Keratinocyte (primary cell): Measurements from ENCODE around the gene ZNFX1. TPM values are rescaled to one million over a fixed set of nuclear protein-coding genes. Genes with fewer than 3 reads are reported as not detected.

Experiments
- DNase-seq: peaks from one replicate; pipeline ENCODE4 v3.0.0-alpha.2; 2011; ENCODE audit warnings: low read depth, missing footprints, low spot score
- FAIRE-seq: peaks from 2 replicates; lab custom pipeline; 2011; peaks lifted over from hg19 to GRCh38; lab: Jason Lieb, UNC
- H2AFZ ChIP-seq: 2 replicates; pipeline ENCODE4 v1.6.0; 2012; ENCODE audit warnings: low read length, control low read depth, inconsistent platforms; ENCODE audit not compliant: control insufficient read depth
- H3K27ac ChIP-seq: 2 replicates; pipeline ENCODE4 v1.5.1; 2011; ENCODE audit warnings: low read length; ENCODE audit not compliant: control insufficient read depth, insufficient read depth
- H3K27me3 ChIP-seq: 3 replicates; pipeline ENCODE4 v1.6.0; 2011; ENCODE audit warnings: low read length; ENCODE audit not compliant: control insufficient read depth, insufficient read depth; ENCODE audit errors: extremely low read depth
- H3K36me3 ChIP-seq, 2 experiments: 2 replicates in 1 of 2; 3 replicates in 1 of 2; pipeline ENCODE4 v1.5.1; 2011; ENCODE audit warnings: low read length in 2 of 2, mild to moderate bottlenecking in 1 of 2; ENCODE audit not compliant: control insufficient read depth in 2 of 2, insufficient read depth in 2 of 2; ENCODE audit errors: extremely low read depth in 1 of 2
- H3K4me1 ChIP-seq: 3 replicates; pipeline ENCODE4 v1.5.1; 2011; ENCODE audit warnings: low read length; ENCODE audit not compliant: control insufficient read depth, insufficient read depth; ENCODE audit errors: extremely low read depth
- H3K4me2 ChIP-seq: 3 replicates; pipeline ENCODE4 v1.6.0; 2011; ENCODE audit warnings: low read depth, low read length; ENCODE audit not compliant: control insufficient read depth, insufficient read depth; ENCODE audit errors: extremely low read depth
- H3K4me3 ChIP-seq, 3 experiments: fragments of 200-600 bp in 1 of 3; sonication (generic) in 1 of 3; 2 replicates in 2 of 3; 3 replicates in 1 of 3; pipeline ENCODE4 v1.5.1; 2011 to 2016; ENCODE audit warnings: low read length in 3 of 3, mild to moderate bottlenecking in 3 of 3, control low read depth in 2 of 3, inconsistent platforms in 1 of 3, low read depth in 1 of 3, mixed read lengths in 1 of 3, mixed run types in 1 of 3, moderate library complexity in 1 of 3; ENCODE audit not compliant: control insufficient read depth in 2 of 3, insufficient read depth in 2 of 3; ENCODE audit errors: extremely low read depth in 1 of 3
- H3K79me2 ChIP-seq: 2 replicates; pipeline ENCODE4 v1.6.0; 2012; ENCODE audit warnings: low read length; ENCODE audit not compliant: control insufficient read depth, insufficient read depth
- H3K9ac ChIP-seq: 3 replicates; pipeline ENCODE4 v1.6.0; 2011; ENCODE audit warnings: low read length; ENCODE audit not compliant: control insufficient read depth, insufficient read depth; ENCODE audit errors: extremely low read depth
- H3K9me1 ChIP-seq: 3 replicates; pipeline ENCODE4 v1.6.0; 2011; ENCODE audit warnings: low read length; ENCODE audit not compliant: control insufficient read depth, insufficient read depth; ENCODE audit errors: extremely low read depth
- H3K9me3 ChIP-seq: 2 replicates; pipeline ENCODE4 v1.5.1; 2012; ENCODE audit warnings: low read depth, low read length; ENCODE audit not compliant: control insufficient read depth
- H4K20me1 ChIP-seq: 3 replicates; pipeline ENCODE4 v1.6.0; 2011; ENCODE audit warnings: low read length; ENCODE audit not compliant: control insufficient read depth, insufficient read depth; ENCODE audit errors: extremely low read depth
- EZH2 ChIP-seq: IDR thresholded peaks from one replicate; pipeline ENCODE4 v1.6.1; 2012; ENCODE audit warnings: inconsistent platforms, mild to moderate bottlenecking, low read length, moderate library complexity
- dilution Hi-C: fragments of 300-500 bp; cut with MboI; formaldehyde crosslinking; loops from one replicate; pipeline ENCODE4 v1.7.0; 2020; ENCODE audit warnings: low sequenced_read_pairs; ENCODE audit not compliant: extremely low pct_ligation_motif_present
- polyA plus RNA-seq, 5 experiments: library from polyadenylated mRNA; depleted of rRNA in 3 of 5; stranded (reverse) in 3 of 5; stranded (forward) in 1 of 5; unstranded in 1 of 5; fragments of >200 nt; gene quantifications; 1 replicate in 1 of 5; 2 replicates in 3 of 5; 3 replicates in 1 of 5; pipeline versions ENCODE4 v1.2.1 to v1.2.3, GENCODE V29; 2011 to 2012; ENCODE audit warnings: missing spikeins in 2 of 5, low read depth in 1 of 5, low replicate concordance in 1 of 5
- TF ChIP-seq, protein P1 (sequence below), 3 experiments: IDR thresholded peaks in 1 of 3; conservative IDR thresholded peaks in 1 of 3; optimal IDR thresholded peaks in 1 of 3; 2 replicates in 2 of 3; 3 replicates in 1 of 3; pipeline versions ENCODE3 to v1.5.1; 2011; ENCODE audit warnings: low read length in 3 of 3, mild to moderate bottlenecking in 3 of 3, moderate library complexity in 2 of 3, control low read depth in 1 of 3, inconsistent platforms in 1 of 3; ENCODE audit not compliant: insufficient read depth in 2 of 3; ENCODE audit errors: extremely low read depth in 1 of 3

Gene ZNFX1
- polyA plus RNA-seq, 1 donor (not counting 4 experiments of a cell fraction or from before 2014, with no cell fraction given): 14.2 TPM

DNA sequence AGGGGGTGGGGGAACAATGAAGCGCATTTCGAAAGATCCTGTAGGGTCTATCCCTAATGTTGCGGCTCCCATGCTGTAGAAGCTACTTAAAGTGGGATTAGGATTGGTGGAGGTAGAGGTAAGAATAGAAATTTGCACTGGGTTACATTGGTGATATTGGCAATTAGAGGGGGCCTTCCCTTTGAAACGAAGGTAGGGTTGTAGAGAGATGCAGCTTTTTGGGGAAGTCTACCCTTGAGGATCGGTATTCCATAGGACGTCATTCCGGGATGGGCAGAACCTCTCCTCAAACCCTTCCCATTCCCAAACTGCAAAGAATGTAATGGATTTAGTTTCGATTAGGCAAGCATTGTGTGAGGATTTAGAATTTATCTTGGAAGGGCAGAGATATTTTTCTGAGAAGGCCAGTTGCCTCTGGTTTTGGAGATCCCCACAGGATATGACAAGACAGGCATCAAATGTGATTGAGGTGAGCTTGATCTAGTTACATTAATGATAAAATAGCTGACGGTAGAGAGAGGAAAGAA is 5.4 kb upstream of the ZNFX1 start:
- peaks cover 2% of the 10 kb centered on the region for H3K9me1 ChIP-seq
- FAIRE-seq: no peak
- peaks cover 63% of the 10 kb centered on the region for H3K4me1 ChIP-seq
- DNase-seq: no peak
- H3K4me2 ChIP-seq: peak overlapping the region; percentile 96
- no peak overlapping the region for H2AFZ ChIP-seq
- H3K9me3 ChIP-seq: peaks cover 7% of the 10 kb centered on the region
- H3K27me3 ChIP-seq: no peaks in the 10 kb centered on the region
- H3K36me3 ChIP-seq: peaks cover 52 to 87% of the 10 kb centered on the region in 2 experiments
- H3K9ac ChIP-seq: peak overlapping the region; percentile 10
- H4K20me1 ChIP-seq: peaks cover 86% of the 10 kb centered on the region
- H3K79me2 ChIP-seq: peaks cover 88% of the 10 kb centered on the region
- no peak for TF ChIP-seq EZH2
- TF ChIP-seq, protein P1, sequence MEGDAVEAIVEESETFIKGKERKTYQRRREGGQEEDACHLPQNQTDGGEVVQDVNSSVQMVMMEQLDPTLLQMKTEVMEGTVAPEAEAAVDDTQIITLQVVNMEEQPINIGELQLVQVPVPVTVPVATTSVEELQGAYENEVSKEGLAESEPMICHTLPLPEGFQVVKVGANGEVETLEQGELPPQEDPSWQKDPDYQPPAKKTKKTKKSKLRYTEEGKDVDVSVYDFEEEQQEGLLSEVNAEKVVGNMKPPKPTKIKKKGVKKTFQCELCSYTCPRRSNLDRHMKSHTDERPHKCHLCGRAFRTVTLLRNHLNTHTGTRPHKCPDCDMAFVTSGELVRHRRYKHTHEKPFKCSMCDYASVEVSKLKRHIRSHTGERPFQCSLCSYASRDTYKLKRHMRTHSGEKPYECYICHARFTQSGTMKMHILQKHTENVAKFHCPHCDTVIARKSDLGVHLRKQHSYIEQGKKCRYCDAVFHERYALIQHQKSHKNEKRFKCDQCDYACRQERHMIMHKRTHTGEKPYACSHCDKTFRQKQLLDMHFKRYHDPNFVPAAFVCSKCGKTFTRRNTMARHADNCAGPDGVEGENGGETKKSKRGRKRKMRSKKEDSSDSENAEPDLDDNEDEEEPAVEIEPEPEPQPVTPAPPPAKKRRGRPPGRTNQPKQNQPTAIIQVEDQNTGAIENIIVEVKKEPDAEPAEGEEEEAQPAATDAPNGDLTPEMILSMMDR (optimal IDR thresholded peaks at IDR 0.05 in 1 of 3, IDR thresholded peaks at IDR 0.05 in 1 of 3, conservative IDR thresholded peaks at IDR 0.05 in 1 of 3; ENCODE audit: extremely low read depth in 1 of 3, insufficient read depth in 2 of 3, low read length in 3 of 3): no peak
- no peak overlapping the region for H3K27ac ChIP-seq
- dilution Hi-C loops: no loop called here
- H3K4me3 ChIP-seq: peak overlapping the region; percentile 4 to 100 (median 18)

DNA sequence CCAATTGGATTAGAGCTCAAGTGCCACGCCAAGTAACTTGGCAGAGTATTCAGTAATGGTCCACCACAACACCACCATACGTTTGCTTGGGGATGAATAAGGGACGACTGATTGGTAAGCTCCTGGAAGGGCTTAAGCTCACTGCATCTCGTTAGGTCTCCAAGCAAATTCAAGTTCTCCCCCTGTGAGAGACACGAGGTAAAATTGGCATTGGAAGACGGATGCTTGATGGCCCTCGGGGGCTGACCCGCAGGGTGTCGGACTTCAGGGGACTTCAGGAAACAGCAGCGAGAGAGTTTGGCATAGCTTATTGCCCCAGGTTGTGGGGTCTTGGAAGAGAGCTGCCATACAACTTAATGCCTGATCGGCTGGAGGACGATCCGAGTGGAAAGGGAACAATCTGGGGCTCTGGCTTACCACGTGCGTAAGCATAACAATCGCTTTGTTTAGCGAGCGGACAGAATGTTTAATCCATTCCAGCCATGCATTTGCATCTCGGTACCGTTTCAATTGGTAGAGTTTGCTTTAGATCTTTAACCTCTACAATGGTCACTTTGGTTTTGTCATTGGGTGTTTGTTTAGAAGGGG is 4.8 kb upstream of the ZNFX1 start:
- Histone ChIP-seq H2AFZ (no peak overlapping the region), H3K9ac (peak overlapping the region; percentile 10), H3K4me1 (peaks cover 60% of the 10 kb centered on the region), H3K4me3 (peak overlapping the region; percentile 4 to 100 (median 18)), H3K9me3 (peaks cover 7% of the 10 kb centered on the region), H4K20me1 (peaks cover 81% of the 10 kb centered on the region), H3K36me3 (peaks cover 51 to 81% of the 10 kb centered on the region in 2 experiments), H3K9me1 (peaks cover 2% of the 10 kb centered on the region), H3K79me2 (peaks cover 87% of the 10 kb centered on the region), H3K4me2 (peak overlapping the region; percentile 96), H3K27me3 (no peaks in the 10 kb centered on the region), H3K27ac (no peak overlapping the region)
- TF ChIP-seq, protein P1 (optimal IDR thresholded peaks at IDR 0.05 in 1 of 3, IDR thresholded peaks at IDR 0.05 in 1 of 3, conservative IDR thresholded peaks at IDR 0.05 in 1 of 3; ENCODE audit: extremely low read depth in 1 of 3, insufficient read depth in 2 of 3, low read length in 3 of 3): no peak
- TF ChIP-seq EZH2: no peak
- dilution Hi-C loops: no loop called here
- FAIRE-seq: no peak
- DNase-seq: peak; percentile 50
